ENCODE results near the gene WFDC12. TPM values are rescaled to one million over a fixed set of nuclear protein-coding genes. Genes with fewer than 3 reads are reported as not detected.

Gene WFDC12
- total RNA-seq, 6 experiments from 2014 or later, result not detected

DNA sequence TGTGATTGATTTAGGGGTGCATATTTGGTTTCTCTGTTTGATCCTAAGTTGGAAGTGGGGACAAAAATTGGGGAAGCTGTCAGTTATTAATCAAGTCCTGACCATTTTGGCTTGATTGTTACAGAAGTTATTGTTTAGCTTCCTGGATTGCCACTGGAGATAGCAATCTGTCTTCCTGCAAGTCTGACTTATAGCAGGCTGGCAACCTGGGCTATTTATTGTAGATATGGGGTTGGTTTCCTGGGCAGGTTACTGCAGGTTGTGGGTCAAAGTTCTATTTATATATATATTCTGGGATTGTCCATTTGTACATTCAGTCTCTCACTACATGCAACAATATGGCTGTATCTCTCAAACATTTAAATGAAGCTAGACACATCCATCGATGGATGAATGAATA is 41.1 kb downstream of the WFDC12 start:
- peaks cover 0 to 2% (median 0%) of the 10 kb centered on the region in 4 donors for H3K4me1 ChIP-seq
- no peaks in the 10 kb centered on the region for H3K9me3 ChIP-seq
- intact Hi-C loops (cut with DNase I), result no loop called here
- no peaks in the 10 kb centered on the region for H3K36me3 ChIP-seq
- H3K4me3 ChIP-seq, result no peak overlapping the region
- H3K27ac ChIP-seq, result no peak overlapping the region
- DNase-seq, result no peak
- 100% methylated on average over 1 of the region's 1 CpG for WGBS (ENCODE audit: insufficient coverage, low coverage, low lambda C conversion rate, missing lambda C conversion rate)
- no peaks in the 10 kb centered on the region for H3K27me3 ChIP-seq
- TF ChIP-seq, protein P1, sequence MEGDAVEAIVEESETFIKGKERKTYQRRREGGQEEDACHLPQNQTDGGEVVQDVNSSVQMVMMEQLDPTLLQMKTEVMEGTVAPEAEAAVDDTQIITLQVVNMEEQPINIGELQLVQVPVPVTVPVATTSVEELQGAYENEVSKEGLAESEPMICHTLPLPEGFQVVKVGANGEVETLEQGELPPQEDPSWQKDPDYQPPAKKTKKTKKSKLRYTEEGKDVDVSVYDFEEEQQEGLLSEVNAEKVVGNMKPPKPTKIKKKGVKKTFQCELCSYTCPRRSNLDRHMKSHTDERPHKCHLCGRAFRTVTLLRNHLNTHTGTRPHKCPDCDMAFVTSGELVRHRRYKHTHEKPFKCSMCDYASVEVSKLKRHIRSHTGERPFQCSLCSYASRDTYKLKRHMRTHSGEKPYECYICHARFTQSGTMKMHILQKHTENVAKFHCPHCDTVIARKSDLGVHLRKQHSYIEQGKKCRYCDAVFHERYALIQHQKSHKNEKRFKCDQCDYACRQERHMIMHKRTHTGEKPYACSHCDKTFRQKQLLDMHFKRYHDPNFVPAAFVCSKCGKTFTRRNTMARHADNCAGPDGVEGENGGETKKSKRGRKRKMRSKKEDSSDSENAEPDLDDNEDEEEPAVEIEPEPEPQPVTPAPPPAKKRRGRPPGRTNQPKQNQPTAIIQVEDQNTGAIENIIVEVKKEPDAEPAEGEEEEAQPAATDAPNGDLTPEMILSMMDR (IDR thresholded peaks at IDR 0.05), result no peak
- TF ChIP-seq POLR2A (IDR thresholded peaks at IDR 0.05), result no peak
- no peak for ATAC-seq

DNA sequence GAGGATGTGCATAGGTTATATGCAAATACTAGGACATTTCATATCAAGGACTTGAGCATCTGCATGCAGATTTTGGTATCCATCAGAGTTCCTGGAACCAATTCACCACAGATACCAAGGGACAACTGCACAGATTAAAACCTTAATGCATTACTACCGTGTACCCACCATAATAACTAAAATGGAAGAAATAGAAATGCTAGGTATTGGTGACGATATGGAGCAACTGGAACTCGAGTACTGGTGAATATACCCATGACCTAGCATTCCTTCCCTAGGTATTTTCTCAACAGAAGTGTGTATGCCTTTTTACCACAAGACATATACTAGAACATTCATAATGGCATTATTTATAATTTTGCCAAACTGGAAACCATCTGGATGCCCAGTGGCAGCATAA is 41.8 kb downstream of the WFDC12 start:
- no peak for DNase-seq
- ATAC-seq, result no peak
- Histone ChIP-seq H3K27me3 (no peaks in the 10 kb centered on the region), H3K27ac (no peak overlapping the region), H3K9me3 (no peaks in the 10 kb centered on the region), H3K4me3 (no peak overlapping the region), H3K36me3 (no peaks in the 10 kb centered on the region), H3K4me1 (peaks cover 0 to 8% (median under 1%) of the 10 kb centered on the region in 4 donors)
- 86% methylated on average over 2 of the region's 3 CpGs for WGBS (ENCODE audit: insufficient coverage, low coverage, low lambda C conversion rate, missing lambda C conversion rate)
- intact Hi-C loops (cut with DNase I), result no loop called here
- TF ChIP-seq, protein P1 (IDR thresholded peaks at IDR 0.05), result no peak
- no peak for TF ChIP-seq POLR2A (IDR thresholded peaks at IDR 0.05)

DNA sequence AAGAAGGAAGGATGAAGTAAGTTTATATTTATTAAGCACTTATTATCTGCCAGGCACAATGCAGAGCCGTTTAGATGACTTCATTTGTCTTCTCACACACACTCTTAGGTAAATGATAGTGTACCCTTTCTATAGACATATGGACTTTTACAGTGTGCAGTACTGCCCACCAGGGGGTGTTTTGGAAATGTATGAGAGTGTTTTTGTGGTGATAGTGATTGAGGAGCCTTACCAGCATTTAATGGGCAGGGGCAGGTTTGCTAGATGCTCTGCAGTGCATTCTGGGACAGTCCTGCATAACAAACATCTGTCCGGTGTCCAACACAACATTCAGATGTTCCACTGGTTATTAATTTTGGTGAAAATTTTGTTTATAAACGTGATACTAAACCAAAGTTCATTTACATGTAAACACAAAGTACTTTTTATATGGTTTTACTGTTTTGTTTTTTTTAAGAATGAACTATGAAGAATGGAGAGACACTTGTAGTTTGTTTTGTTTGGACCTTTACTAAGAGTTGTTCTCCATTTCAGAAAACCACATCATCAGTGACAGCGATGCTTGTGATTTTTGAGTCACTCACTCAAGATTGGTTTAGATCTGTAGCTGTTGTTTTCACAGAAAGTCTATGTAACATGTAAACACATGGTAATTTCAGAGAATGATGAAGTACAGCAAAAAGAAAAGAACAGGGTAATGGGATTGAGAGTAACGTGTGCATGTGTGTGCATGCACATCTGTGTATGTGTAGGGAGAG is 43.2 kb downstream of the WFDC12 start:
- Histone ChIP-seq H3K36me3 (no peaks in the 10 kb centered on the region), H3K27me3 (no peaks in the 10 kb centered on the region), H3K4me1 (peaks cover 0 to 15% (median 4%) of the 10 kb centered on the region in 4 donors), H3K27ac (no peak overlapping the region), H3K9me3 (no peaks in the 10 kb centered on the region), H3K4me3 (no peak overlapping the region)
- 77% methylated on average over 5 of the region's 5 CpGs for WGBS (ENCODE audit: insufficient coverage, low coverage, low lambda C conversion rate, missing lambda C conversion rate)
- TF ChIP-seq, protein P1 (IDR thresholded peaks at IDR 0.05), result no peak
- TF ChIP-seq POLR2A (IDR thresholded peaks at IDR 0.05), result no peak
- intact Hi-C loops (cut with DNase I), result no loop called here
- no peak for ATAC-seq
- DNase-seq, result no peak

DNA sequence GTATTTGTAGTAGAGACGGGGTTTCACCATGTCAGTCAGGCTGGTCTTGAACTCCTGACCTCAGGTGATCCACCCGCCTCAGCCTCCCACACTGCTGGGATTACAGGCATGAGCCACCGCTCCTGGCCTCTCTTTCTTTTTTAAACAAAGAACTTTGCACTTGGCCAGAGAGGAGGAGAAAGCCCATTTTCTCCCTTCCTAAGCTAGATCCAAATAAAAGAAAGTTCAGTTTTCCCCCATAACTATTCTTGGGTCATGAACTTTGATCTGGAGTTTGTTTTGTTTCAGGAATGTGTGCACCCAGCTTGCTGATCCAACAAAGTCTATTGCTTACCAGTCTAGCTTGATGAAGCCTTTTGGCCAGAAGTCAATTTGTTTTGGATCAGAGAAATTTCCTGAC is 46.7 kb downstream of the WFDC12 start:
- intact Hi-C loops (cut with DNase I), result no loop called here

More for the DNA sequence above, 46.7 kb downstream of the WFDC12 start:
- WGBS (ENCODE audit: insufficient coverage, low coverage, low lambda C conversion rate, missing lambda C conversion rate), result 56% methylated on average over 3 of the region's 3 CpGs
- no peak for DNase-seq
- no peak for TF ChIP-seq POLR2A (IDR thresholded peaks at IDR 0.05)
- TF ChIP-seq, protein P1 (IDR thresholded peaks at IDR 0.05), result no peak
- Histone ChIP-seq H3K9me3 (no peaks in the 10 kb centered on the region), H3K4me1 (peaks cover 0 to 25% (median 4%) of the 10 kb centered on the region in 4 donors), H3K27me3 (no peaks in the 10 kb centered on the region), H3K27ac (peak overlapping the region in 2 of 3 donors; percentile 62 to 71), H3K36me3 (peaks cover 0 to 8% (median 2%) of the 10 kb centered on the region in 4 donors), H3K4me3 (peak overlapping the region in 1 of 3 donors; percentile 5)
- ATAC-seq, result peak; percentile 85 to 93 (median 89)

Other genes starting within 250 kb of the WFDC12 start
- 10 to 100 TPM; 48.7 to 71.1 (median 54.5) TPM for gene YWHAB, start 238.8 kb downstream of the WFDC12 start, total RNA-seq
- gene PABPC1L, start 214.4 kb downstream of the WFDC12 start, total RNA-seq, result 10 to 100 TPM in 5 of 6 experiments, 1 to 10 TPM in 1; 8.7 to 40.2 (median 27.7) TPM
- 10 to 100 TPM in 3 of 6 experiments, 1 to 10 TPM in 3; 6.7 to 17.7 (median 10.0) TPM for gene TOMM34, start 164.1 kb downstream of the WFDC12 start, total RNA-seq
- gene STK4, start 158.0 kb downstream of the WFDC12 start, total RNA-seq, result 10 to 100 TPM in 5 of 6 experiments, 1 to 10 TPM in 1; 9.7 to 17.5 (median 13.4) TPM
- under 1 TPM in 1 of 6 experiments, not detected in 5; 0.12 TPM for gene KCNS1, start 23.3 kb downstream of the WFDC12 start, total RNA-seq
- not detected for gene WFDC5, start 9.3 kb downstream of the WFDC12 start, total RNA-seq
- gene PI3, start 50.4 kb upstream of the WFDC12 start, total RNA-seq, result not detected
- gene SEMG1, start 82.6 kb upstream of the WFDC12 start, total RNA-seq, result not detected
- not detected for gene SEMG2, start 96.9 kb upstream of the WFDC12 start, total RNA-seq
- 100 to 1,000 TPM in 5 of 6 experiments, 10 to 100 TPM in 1; 51.9 to 197 (median 169) TPM for gene SLPI, start 130.1 kb upstream of the WFDC12 start, total RNA-seq
- gene RBPJL, start 182.4 kb upstream of the WFDC12 start, total RNA-seq, result not detected
- not detected for gene MATN4, start 183.8 kb upstream of the WFDC12 start, total RNA-seq
- gene SDC4, start 224.0 kb upstream of the WFDC12 start, total RNA-seq, result 100 to 1,000 TPM in 4 of 6 experiments, 10 to 100 TPM in 2; 84.3 to 373 (median 116) TPM
- gene SYS1, start 238.7 kb upstream of the WFDC12 start, total RNA-seq, result 10 to 100 TPM; 16.6 to 26.2 (median 20.8) TPM